Measurements from ENCODE around the gene ACTN2.

ACTN2 gene

GRCh38 chr1:236691348-236691747, 5.0 kb downstream of the ACTN2 start:
- DNase-seq (ENCODE audit: low spot score): no peak

- no peak for DNase-seq (ENCODE audit: low spot score)
Observed at GRCh38 chr1:236692128-236692527, 5.8 kb downstream of the ACTN2 start.

- no peak for DNase-seq (ENCODE audit: low spot score)
Observed at GRCh38 chr1:236692742-236693141, 6.4 kb downstream of the ACTN2 start.

- no peak for DNase-seq (ENCODE audit: low spot score)
Observed at GRCh38 chr1:236699366-236699765, 13.1 kb downstream of the ACTN2 start.

GRCh38 chr1:236700903-236701302, 14.6 kb downstream of the ACTN2 start:
- no peak for DNase-seq (ENCODE audit: low spot score)

GRCh38 chr1:236701782-236702181, 15.5 kb downstream of the ACTN2 start:
- no peak for DNase-seq (ENCODE audit: low spot score)

- DNase-seq (ENCODE audit: low spot score): no peak
Observed at GRCh38 chr1:236702791-236703394, 16.6 kb downstream of the ACTN2 start.

- DNase-seq (ENCODE audit: low spot score): no peak
Observed at GRCh38 chr1:236705771-236706170, 19.5 kb downstream of the ACTN2 start.

GRCh38 chr1:236706183-236706582, 19.9 kb downstream of the ACTN2 start:
- DNase-seq (ENCODE audit: low spot score): no peak

GRCh38 chr1:236710328-236710892, 24.1 kb downstream of the ACTN2 start:
- DNase-seq (ENCODE audit: low spot score): no peak

- DNase-seq (ENCODE audit: low spot score): no peak
Observed at GRCh38 chr1:236716160-236716559, 29.9 kb downstream of the ACTN2 start.

GRCh38 chr1:236717811-236718210, 31.5 kb downstream of the ACTN2 start:
- no peak for DNase-seq (ENCODE audit: low spot score)

GRCh38 chr1:236718328-236718727, 32.0 kb downstream of the ACTN2 start:
- no peak for DNase-seq (ENCODE audit: low spot score)

- DNase-seq (ENCODE audit: low spot score): no peak
Observed at GRCh38 chr1:236720206-236720605, 33.9 kb downstream of the ACTN2 start.

GRCh38 chr1:236720611-236721010, 34.3 kb downstream of the ACTN2 start:
- no peak for DNase-seq (ENCODE audit: low spot score)

GRCh38 chr1:236724049-236724448, 37.8 kb downstream of the ACTN2 start:
- no peak for DNase-seq (ENCODE audit: low spot score)

- DNase-seq (ENCODE audit: low spot score): no peak
Observed at GRCh38 chr1:236724506-236724905, 38.2 kb downstream of the ACTN2 start.

GRCh38 chr1:236725668-236726067, 39.4 kb downstream of the ACTN2 start:
- DNase-seq (ENCODE audit: low spot score): no peak

- DNase-seq (ENCODE audit: low spot score): no peak
Observed at GRCh38 chr1:236727521-236727920, 41.2 kb downstream of the ACTN2 start.

- DNase-seq (ENCODE audit: low spot score): no peak
Observed at GRCh38 chr1:236728752-236729151, 42.5 kb downstream of the ACTN2 start.

GRCh38 chr1:236733653-236734052, 47.4 kb downstream of the ACTN2 start:
- DNase-seq (ENCODE audit: low spot score): no peak

- no peak for DNase-seq (ENCODE audit: low spot score)
Observed at GRCh38 chr1:236734141-236734765, 48.0 kb downstream of the ACTN2 start.

GRCh38 chr1:236736761-236737160, 50.5 kb downstream of the ACTN2 start:
- DNase-seq (ENCODE audit: low spot score): no peak

GRCh38 chr1:236741753-236742152, 55.5 kb downstream of the ACTN2 start:
- DNase-seq (ENCODE audit: low spot score): no peak
